Bronchial epithelial cell (primary cell): ENCODE data around the gene PMPCA. TPM values are rescaled to one million over a fixed set of nuclear protein-coding genes. Genes with fewer than 3 reads are reported as not detected.

Source experiments
- DNase-seq: peaks from one replicate; pipeline ENCODE4 v3.0.0-alpha.2; 2010; ENCODE audit warnings: low read depth
- FAIRE-seq: peaks from 2 replicates; lab custom pipeline; 2011; peaks lifted over from hg19 to GRCh38; lab: Jason Lieb, UNC
- H3K27me3 ChIP-seq: 2 replicates; pipeline ENCODE4 v1.5.1; 2011; ENCODE audit warnings: low read length; ENCODE audit not compliant: control insufficient read depth, insufficient read depth
- H3K36me3 ChIP-seq: 2 replicates; pipeline ENCODE4 v1.5.1; 2011; ENCODE audit warnings: low read length; ENCODE audit not compliant: control insufficient read depth, insufficient read depth
- H3K4me3 ChIP-seq: 2 replicates; pipeline ENCODE4 v1.5.1; 2011; ENCODE audit warnings: mild to moderate bottlenecking, low read depth, low read length, control low read depth
- CTCF ChIP-seq: IDR thresholded peaks from 2 replicates; pipeline ENCODE4 v1.5.1; 2011; ENCODE audit warnings: mild to moderate bottlenecking, moderate library complexity, low read length, control low read depth, inconsistent platforms; ENCODE audit not compliant: insufficient read depth, severe bottlenecking
- total RNA-seq: library from RNA; depleted of rRNA; stranded (reverse); fragments of >200 nt; gene quantifications from 2 replicates; pipeline ENCODE4 v1.2.1, GENCODE V29; 2014

Gene PMPCA
- total RNA-seq, 1 donor from 2014 or later: 43.2 TPM

GRCh38 chr9:136444102-136444501 lies 33.6 kb downstream of the PMPCA start:
- TF ChIP-seq CTCF: no peak
- no peak for FAIRE-seq
- H3K27me3 ChIP-seq: no peaks in the 10 kb centered on the region
- DNase-seq: no peak
- H3K36me3 ChIP-seq: peaks cover 41% of the 10 kb centered on the region
- no peak overlapping the region for H3K4me3 ChIP-seq

- DNase-seq: no peak
- Histone ChIP-seq H3K4me3 (no peak overlapping the region), H3K36me3 (peaks cover 45% of the 10 kb centered on the region), H3K27me3 (no peaks in the 10 kb centered on the region)
- FAIRE-seq: no peak
- TF ChIP-seq CTCF: no peak
Measured at GRCh38 chr9:136445799-136446198, 35.3 kb downstream of the PMPCA start.

- TF ChIP-seq CTCF: no peak
- H3K36me3 ChIP-seq: peaks cover 46% of the 10 kb centered on the region
Measured at GRCh38 chr9:136447173-136447778, 36.8 kb downstream of the PMPCA start.

DNA sequence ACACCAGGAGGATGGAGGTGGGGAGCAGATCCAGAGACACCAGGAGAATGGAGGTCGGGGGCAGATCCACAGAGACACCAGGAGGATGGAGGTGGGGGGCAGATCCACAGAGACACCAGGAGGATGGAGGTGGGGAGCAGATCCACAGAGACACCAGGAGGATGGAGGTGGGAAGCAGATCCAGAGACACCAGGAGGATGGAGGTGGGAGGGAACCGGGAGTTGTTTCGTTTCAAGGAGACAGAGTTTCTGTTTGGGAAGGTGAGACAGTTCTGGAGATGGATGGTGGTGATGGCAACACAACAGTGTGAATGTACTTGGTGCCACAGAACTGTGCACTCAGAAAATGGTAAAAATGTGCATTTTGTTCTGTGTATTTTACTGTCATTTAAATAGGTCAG lies 38.2 kb downstream of the PMPCA start:
- no peak for FAIRE-seq
- no peak for TF ChIP-seq CTCF
- no peaks in the 10 kb centered on the region for H3K27me3 ChIP-seq
- H3K4me3 ChIP-seq: no peak overlapping the region
- H3K36me3 ChIP-seq: peaks cover 44% of the 10 kb centered on the region
- DNase-seq: no peak

More at GRCh38 chr9:136447173-136447778, 36.8 kb downstream of the PMPCA start:
- Histone ChIP-seq H3K27me3 (no peaks in the 10 kb centered on the region), H3K4me3 (no peak overlapping the region)
- FAIRE-seq (no peak), DNase-seq (no peak)

DNA sequence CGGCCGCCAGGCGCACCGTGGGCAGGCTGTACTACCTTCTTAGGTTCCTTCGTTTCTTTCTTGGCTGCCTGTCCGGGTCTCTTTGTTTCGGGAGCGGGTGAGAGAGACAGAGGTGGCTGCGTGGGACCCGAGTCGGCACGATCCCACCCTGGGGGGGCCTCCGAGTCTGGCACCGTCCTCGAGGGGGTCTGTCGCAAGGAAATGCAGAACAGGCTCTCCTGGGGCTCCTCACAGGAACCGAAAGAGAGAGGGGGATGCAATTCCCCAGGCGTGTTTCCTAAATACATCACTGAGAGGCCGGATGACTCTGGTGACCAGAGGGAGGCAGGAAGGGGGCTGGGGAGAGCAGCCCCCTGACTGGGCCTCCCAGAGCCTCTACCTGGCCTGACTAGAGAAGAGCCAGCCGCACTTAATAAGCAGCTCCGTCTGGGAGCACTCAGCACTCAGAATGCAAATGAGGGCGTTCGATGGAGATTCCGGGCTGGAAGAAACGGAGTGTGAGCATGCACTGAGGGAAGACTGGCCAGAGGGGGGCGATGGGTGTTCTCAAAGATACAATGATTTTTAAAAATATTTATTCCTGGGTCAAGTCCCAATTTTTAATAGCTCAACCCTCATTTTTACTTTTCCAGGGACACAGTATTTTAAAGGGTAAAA lies 40.9 kb downstream of the PMPCA start:
- DNase-seq: no peak
- TF ChIP-seq CTCF: no peak
- H3K4me3 ChIP-seq: no peak overlapping the region
- H3K27me3 ChIP-seq: no peaks in the 10 kb centered on the region
- FAIRE-seq: no peak
- peaks cover 49% of the 10 kb centered on the region for H3K36me3 ChIP-seq
